DOHH2 (cell line): Measurements from ENCODE around the gene SNX2.

Experiments
- EZH2phosphoT487 ChIP-seq: fragments of 200-600 bp; sonication (generic); IDR thresholded peaks from 2 replicates; pipeline ENCODE4 v1.6.1; 2017; ENCODE audit warnings: borderline replicate concordance, mild to moderate bottlenecking, antibody characterized with exemption, low read length, moderate library complexity, mixed read lengths
- TF ChIP-seq, protein P1 (sequence below): fragments of 200-600 bp; sonication (generic); IDR thresholded peaks from one replicate; pipeline ENCODE4 v1.5.1; 2014; ENCODE audit warnings: antibody characterized with exemption, mild to moderate bottlenecking, low read depth, low read length; ENCODE audit not compliant: poor library complexity, severe bottlenecking

DNA sequence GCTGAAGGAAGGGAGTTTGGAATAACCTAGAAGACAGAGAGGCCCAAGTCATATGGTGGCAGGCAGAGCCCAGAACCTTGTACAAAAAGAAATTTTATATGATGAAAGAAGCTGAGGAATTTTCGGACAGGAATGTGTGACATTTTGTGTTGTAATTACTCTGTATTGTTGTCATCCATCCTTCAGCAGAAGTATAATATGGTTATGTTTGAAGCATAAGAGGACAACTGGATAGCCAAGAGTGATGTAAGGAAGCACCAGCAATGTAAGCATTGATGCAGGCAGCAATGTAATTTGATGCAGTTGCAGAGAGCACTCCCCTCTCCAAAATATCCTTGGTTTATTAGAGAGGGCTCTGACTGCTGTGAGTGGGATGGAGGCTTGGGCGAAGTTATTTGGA is 19.1 kb upstream of the SNX2 start:
- TF ChIP-seq, protein P1, sequence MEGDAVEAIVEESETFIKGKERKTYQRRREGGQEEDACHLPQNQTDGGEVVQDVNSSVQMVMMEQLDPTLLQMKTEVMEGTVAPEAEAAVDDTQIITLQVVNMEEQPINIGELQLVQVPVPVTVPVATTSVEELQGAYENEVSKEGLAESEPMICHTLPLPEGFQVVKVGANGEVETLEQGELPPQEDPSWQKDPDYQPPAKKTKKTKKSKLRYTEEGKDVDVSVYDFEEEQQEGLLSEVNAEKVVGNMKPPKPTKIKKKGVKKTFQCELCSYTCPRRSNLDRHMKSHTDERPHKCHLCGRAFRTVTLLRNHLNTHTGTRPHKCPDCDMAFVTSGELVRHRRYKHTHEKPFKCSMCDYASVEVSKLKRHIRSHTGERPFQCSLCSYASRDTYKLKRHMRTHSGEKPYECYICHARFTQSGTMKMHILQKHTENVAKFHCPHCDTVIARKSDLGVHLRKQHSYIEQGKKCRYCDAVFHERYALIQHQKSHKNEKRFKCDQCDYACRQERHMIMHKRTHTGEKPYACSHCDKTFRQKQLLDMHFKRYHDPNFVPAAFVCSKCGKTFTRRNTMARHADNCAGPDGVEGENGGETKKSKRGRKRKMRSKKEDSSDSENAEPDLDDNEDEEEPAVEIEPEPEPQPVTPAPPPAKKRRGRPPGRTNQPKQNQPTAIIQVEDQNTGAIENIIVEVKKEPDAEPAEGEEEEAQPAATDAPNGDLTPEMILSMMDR: no peak
- no peak for TF ChIP-seq EZH2phosphoT487
